Activated CD8-positive, alpha-beta memory T cell treated with anti-CD3 and anti-CD28 coated beads, Interleukin-2, amount 50 U/mL, for 4 hours (primary cell): ENCODE results near the gene LIAS.
"Not testable (repeated sequence)": the region's sequence is repeated elsewhere in the genome, so short reads cannot be mapped to it uniquely, and the experiment has no call there.

Experiments used
- DNase-seq: peaks from one replicate; pipeline ENCODE4 v3.0.0-alpha.2; 2020

The LIAS gene

GRCh38 chr4:39453738-39454137 lies 5.1 kb upstream of the LIAS start:
- DNase-seq: no peak

- DNase-seq: no peak
Measured at GRCh38 chr4:39455486-39455885, 3.4 kb upstream of the LIAS start.

- DNase-seq: no peak
Measured at GRCh38 chr4:39456946-39457763, 1.7 kb upstream of the LIAS start.

- DNase-seq: not testable (repeated sequence)
Measured at GRCh38 chr4:39458161-39458504, 723 bp upstream of the LIAS start.

GRCh38 chr4:39464886-39465501 lies 6.1 kb downstream of the LIAS start:
- no peak for DNase-seq

- no peak for DNase-seq
Measured at GRCh38 chr4:39466747-39467146, 7.9 kb downstream of the LIAS start.

GRCh38 chr4:39467464-39467863 lies 8.6 kb downstream of the LIAS start:
- no peak for DNase-seq

GRCh38 chr4:39469429-39470077 lies 10.7 kb downstream of the LIAS start:
- no peak for DNase-seq

GRCh38 chr4:39470402-39470801 lies 11.5 kb downstream of the LIAS start:
- DNase-seq: no peak

- DNase-seq: no peak
Measured at GRCh38 chr4:39472396-39472795, 13.5 kb downstream of the LIAS start.

GRCh38 chr4:39476187-39476895 lies 17.5 kb downstream of the LIAS start:
- no peak for DNase-seq

- DNase-seq: no peak
Measured at GRCh38 chr4:39480251-39480650, 21.4 kb downstream of the LIAS start.

GRCh38 chr4:39480902-39481695 lies 22.2 kb downstream of the LIAS start:
- no peak for DNase-seq

GRCh38 chr4:39484582-39485272 lies 25.9 kb downstream of the LIAS start:
- DNase-seq: no peak

- DNase-seq: no peak
Measured at GRCh38 chr4:39486221-39486804, 27.5 kb downstream of the LIAS start.

GRCh38 chr4:39490322-39490721 lies 31.5 kb downstream of the LIAS start:
- DNase-seq: no peak

- no peak for DNase-seq
Measured at GRCh38 chr4:39494354-39494753, 35.5 kb downstream of the LIAS start.

GRCh38 chr4:39495446-39496213 lies 36.8 kb downstream of the LIAS start:
- no peak for DNase-seq

- no peak for DNase-seq
Measured at GRCh38 chr4:39497909-39498726, 39.3 kb downstream of the LIAS start.

GRCh38 chr4:39498727-39499020 lies 39.8 kb downstream of the LIAS start:
- DNase-seq: no peak
